WI38 (cell line): ENCODE measurements around the gene UBAC2.

ENCODE experiments used
- H3K4me3 ChIP-seq: 2 replicates; pipeline ENCODE4 v1.5.1; 2011; ENCODE audit warnings: low read depth, mild to moderate bottlenecking, control low read depth, low read length
- TF ChIP-seq, protein P1 (sequence below): IDR thresholded peaks from 2 replicates; pipeline ENCODE4 v1.5.1; 2012; ENCODE audit warnings: low read depth, mild to moderate bottlenecking, control low read depth, low read length

Gene UBAC2

DNA sequence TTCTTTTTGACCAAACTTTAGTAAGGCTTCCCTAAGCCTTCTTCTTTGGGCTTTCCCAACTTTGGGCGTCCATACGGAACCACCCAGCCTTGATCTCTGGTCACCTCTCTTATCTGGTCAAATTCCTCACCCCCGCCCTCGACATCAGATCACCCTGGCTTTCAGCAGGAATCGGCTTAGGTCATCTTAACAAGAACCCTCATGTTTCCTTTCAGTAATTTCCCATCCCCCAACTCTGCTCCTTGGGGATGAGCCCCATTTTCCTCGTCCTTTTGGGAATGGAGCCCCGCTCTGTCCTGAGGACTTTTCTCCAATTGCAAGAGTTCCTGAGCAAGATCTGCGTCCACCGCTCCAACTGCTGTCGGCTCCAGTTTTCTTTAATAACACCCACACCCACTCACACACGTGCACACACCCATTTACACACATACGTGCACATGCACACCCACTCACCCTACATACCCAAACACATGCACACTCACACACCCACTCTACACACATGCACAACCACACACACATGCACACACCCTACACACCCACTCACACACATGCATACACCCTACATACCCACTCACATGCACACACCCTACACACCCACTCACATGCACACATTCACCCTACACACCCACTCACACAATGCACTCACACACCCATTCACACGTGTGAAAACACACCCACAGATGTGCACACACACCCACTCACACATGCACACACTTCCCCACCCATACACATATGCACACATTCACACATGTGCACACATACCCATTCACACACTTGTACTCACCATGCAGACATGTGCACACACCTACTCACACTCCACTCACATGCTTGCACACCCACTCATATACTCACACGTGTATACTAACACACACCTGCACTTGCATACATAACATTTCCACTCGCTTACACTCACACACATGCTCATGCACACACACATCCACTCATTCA, 213.7 kb downstream of the UBAC2 start:
- TF ChIP-seq, protein P1, sequence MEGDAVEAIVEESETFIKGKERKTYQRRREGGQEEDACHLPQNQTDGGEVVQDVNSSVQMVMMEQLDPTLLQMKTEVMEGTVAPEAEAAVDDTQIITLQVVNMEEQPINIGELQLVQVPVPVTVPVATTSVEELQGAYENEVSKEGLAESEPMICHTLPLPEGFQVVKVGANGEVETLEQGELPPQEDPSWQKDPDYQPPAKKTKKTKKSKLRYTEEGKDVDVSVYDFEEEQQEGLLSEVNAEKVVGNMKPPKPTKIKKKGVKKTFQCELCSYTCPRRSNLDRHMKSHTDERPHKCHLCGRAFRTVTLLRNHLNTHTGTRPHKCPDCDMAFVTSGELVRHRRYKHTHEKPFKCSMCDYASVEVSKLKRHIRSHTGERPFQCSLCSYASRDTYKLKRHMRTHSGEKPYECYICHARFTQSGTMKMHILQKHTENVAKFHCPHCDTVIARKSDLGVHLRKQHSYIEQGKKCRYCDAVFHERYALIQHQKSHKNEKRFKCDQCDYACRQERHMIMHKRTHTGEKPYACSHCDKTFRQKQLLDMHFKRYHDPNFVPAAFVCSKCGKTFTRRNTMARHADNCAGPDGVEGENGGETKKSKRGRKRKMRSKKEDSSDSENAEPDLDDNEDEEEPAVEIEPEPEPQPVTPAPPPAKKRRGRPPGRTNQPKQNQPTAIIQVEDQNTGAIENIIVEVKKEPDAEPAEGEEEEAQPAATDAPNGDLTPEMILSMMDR, result no peak
- H3K4me3 ChIP-seq, result no peak overlapping the region

GRCh38 chr13:99415014-99415650, 214.5 kb downstream of the UBAC2 start:
- no peak overlapping the region for H3K4me3 ChIP-seq
- TF ChIP-seq, protein P1, result no peak

DNA sequence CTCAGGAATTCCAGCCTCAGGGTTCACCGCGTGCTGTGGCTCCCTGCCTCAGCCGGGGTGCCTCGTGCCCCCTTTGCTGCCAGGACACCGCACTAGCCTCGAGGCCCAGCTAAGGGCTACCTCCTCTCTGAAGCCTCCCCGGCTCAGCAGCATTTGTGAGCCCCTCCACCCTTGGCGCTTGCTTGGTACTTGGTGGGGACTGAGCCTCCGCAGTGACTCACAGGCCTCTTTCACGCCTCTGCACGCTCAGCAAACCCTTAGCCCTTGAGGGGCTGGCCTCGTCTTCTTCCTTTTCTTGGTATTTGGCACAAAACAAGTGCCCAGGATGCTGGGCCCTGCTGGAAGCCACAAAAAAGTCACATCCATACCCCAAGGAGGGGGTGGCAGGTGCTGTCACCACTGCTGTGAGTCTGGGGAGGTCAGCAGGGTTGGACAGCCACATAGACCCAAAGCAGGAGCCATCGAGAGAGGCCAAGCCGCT, 215.2 kb downstream of the UBAC2 start:
- TF ChIP-seq, protein P1, result no peak
- no peak overlapping the region for H3K4me3 ChIP-seq

DNA sequence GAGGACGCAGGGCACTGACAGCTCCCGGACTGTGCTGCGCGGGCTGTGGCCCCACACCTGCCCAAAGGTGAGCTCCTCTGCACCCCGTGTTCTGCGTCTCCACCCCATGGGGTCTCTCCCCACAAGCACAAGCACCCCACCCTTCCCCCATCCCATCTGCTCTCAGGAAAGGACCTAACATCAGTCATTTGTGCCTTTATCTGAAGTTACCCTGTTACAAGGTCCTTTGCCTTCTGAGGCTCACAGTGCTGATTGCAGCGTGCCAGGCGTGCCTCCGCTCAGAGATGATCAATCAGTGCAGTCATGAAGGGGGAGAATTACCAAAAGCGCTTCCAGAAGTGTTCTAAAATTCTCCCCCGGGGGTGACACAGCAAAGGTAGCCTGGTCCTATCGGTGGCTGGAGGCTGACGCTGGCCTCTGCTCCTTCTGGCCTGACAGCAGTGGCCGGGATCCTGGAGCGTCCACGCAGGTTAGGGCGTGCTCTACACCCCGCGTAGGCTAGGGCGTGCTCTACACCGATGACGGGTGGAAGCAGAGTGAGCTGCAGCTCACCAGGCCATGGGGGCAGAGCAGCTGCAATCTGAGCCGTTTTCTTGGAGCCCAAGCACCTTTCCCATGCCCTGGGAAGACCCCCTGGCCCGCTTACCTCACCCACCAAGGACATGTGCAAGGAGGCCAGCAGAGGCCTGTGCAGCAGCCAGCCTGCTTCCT, 215.9 kb downstream of the UBAC2 start:
- TF ChIP-seq, protein P1, result no peak
- H3K4me3 ChIP-seq, result no peak overlapping the region

DNA sequence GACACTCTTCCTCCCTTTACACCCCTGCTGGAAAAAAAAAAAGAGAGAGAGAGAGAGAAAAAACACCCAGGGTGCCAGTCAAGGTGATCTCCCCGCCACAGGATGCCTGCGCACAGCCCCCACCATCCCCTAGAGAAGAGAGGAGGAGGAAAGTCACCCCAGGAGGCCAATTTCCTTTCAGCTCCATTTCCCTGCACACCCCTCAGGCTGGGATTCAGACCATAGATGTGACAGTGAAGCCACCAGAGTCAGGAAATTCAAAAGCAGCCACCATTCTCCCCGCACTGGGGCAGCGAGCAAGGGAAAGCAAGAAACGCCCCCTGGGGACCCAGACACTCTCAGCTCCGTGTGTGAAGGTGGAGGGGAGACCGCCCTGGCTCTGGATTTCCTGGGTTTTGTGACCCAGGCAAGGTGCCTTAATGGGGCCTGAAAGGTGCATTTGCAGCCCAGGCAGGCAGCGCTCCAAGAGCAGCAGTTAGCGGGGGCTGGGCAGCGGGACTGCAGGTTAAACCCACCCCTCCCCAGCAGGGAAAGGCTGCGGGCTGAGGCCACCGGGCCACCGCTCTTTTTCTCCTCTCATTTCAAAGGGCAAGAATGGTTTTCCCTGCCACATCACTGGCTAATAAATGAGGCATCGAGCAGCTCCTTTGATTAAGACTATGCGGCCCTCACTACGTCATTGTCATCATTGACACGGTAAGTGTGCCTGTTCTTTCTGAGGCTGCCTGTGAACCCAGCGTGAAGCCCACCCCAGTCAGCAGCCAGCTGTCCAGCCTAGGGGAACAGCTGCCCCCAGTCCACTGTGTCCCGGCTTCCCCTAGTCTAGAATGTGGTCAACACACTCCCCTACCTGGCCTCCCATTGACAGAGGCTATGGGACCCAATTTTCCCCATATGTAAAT, 216.8 kb downstream of the UBAC2 start:
- TF ChIP-seq, protein P1, result no peak
- H3K4me3 ChIP-seq, result no peak overlapping the region

GRCh38 chr13:99418103-99418842, 217.6 kb downstream of the UBAC2 start:
- TF ChIP-seq, protein P1, result no peak
- H3K4me3 ChIP-seq, result no peak overlapping the region
